ENCODE results near the gene SYT9.

SYT9 gene

GRCh38 chr11:7473717-7474116 is 222.0 kb downstream of the SYT9 start:
- H3K27ac ChIP-seq (ENCODE audit: low read length): no peak overlapping the region
- TF ChIP-seq EZH2phosphoT487 (IDR thresholded peaks at IDR 0.05; ENCODE audit: low read depth): no peak
- no peak for TF ChIP-seq CTCF (IDR thresholded peaks at IDR 0.05; ENCODE audit: low read depth, low read length)
- no peaks in the 10 kb centered on the region for H3K79me2 ChIP-seq (ENCODE audit: low read length)
- 0 out of 2 replicates have a peak overlapping the region, but pooled peaks have one; percentile 39 for H2AFZ ChIP-seq (ENCODE audit: low read depth, low read length)
- H3K27me3 ChIP-seq (ENCODE audit: low read depth, low read length): no peaks in the 10 kb centered on the region; the same call in 1 of the 2 replicates
- H3K4me1 ChIP-seq (ENCODE audit: low read length): peaks cover 8% of the 10 kb centered on the region
- H3K9ac ChIP-seq (ENCODE audit: low read length): no peak overlapping the region
- H3K9me3 ChIP-seq (ENCODE audit: insufficient read depth, low read length): no peaks in the 10 kb centered on the region
- H3K4me2 ChIP-seq (ENCODE audit: low read length): 0 out of 2 replicates have a peak overlapping the region, but pooled peaks have one; percentile 10
- H4K20me1 ChIP-seq (ENCODE audit: insufficient read depth, low read length): no peaks in the 10 kb centered on the region
- no peaks in the 10 kb centered on the region for H3K36me3 ChIP-seq (replicated peaks; ENCODE audit: low read depth, low read length)
- H3K4me3 ChIP-seq (ENCODE audit: low read length): no peak overlapping the region

GRCh38 chr11:7480113-7480512 is 228.4 kb downstream of the SYT9 start:
- Histone ChIP-seq H3K9me3 (ENCODE audit: insufficient read depth, low read length) (no peaks in the 10 kb centered on the region), H3K4me1 (ENCODE audit: low read length) (no peaks in the 10 kb centered on the region), H3K36me3 (replicated peaks; ENCODE audit: low read depth, low read length) (no peaks in the 10 kb centered on the region), H3K9ac (ENCODE audit: low read length) (no peak overlapping the region), H3K79me2 (ENCODE audit: low read length) (no peaks in the 10 kb centered on the region), H3K4me3 (ENCODE audit: low read length) (no peak overlapping the region), H3K27ac (ENCODE audit: low read length) (no peak overlapping the region), H2AFZ (ENCODE audit: low read depth, low read length) (no peak overlapping the region), H4K20me1 (ENCODE audit: insufficient read depth, low read length) (no peaks in the 10 kb centered on the region), H3K4me2 (ENCODE audit: low read length) (no peak overlapping the region), H3K27me3 (ENCODE audit: low read depth, low read length) (no peaks in the 10 kb centered on the region; the same call in 1 of the 2 replicates)
- no peak for TF ChIP-seq EZH2phosphoT487 (IDR thresholded peaks at IDR 0.05; ENCODE audit: low read depth)
- TF ChIP-seq CTCF (IDR thresholded peaks at IDR 0.05; ENCODE audit: low read depth, low read length): no peak

GRCh38 chr11:7484131-7484530 is 232.4 kb downstream of the SYT9 start:
- Histone ChIP-seq H3K79me2 (ENCODE audit: low read length) (no peaks in the 10 kb centered on the region), H3K27me3 (ENCODE audit: low read depth, low read length) (no peaks in the 10 kb centered on the region; the same call in 1 of the 2 replicates), H3K4me3 (ENCODE audit: low read length) (no peak overlapping the region), H3K27ac (ENCODE audit: low read length) (no peak overlapping the region), H3K9me3 (ENCODE audit: insufficient read depth, low read length) (no peaks in the 10 kb centered on the region), H3K4me2 (ENCODE audit: low read length) (no peak overlapping the region), H4K20me1 (ENCODE audit: insufficient read depth, low read length) (no peaks in the 10 kb centered on the region), H3K36me3 (replicated peaks; ENCODE audit: low read depth, low read length) (no peaks in the 10 kb centered on the region), H2AFZ (ENCODE audit: low read depth, low read length) (no peak overlapping the region), H3K9ac (ENCODE audit: low read length) (no peak overlapping the region), H3K4me1 (ENCODE audit: low read length) (no peaks in the 10 kb centered on the region)
- TF ChIP-seq EZH2phosphoT487 (IDR thresholded peaks at IDR 0.05; ENCODE audit: low read depth) (no peak), CTCF (IDR thresholded peaks at IDR 0.05; ENCODE audit: low read depth, low read length) (no peak)

- H3K9ac ChIP-seq (ENCODE audit: low read length): no peak overlapping the region
- no peaks in the 10 kb centered on the region for H3K9me3 ChIP-seq (ENCODE audit: insufficient read depth, low read length)
- no peak overlapping the region for H3K27ac ChIP-seq (ENCODE audit: low read length)
- no peaks in the 10 kb centered on the region for H3K36me3 ChIP-seq (replicated peaks; ENCODE audit: low read depth, low read length)
- TF ChIP-seq EZH2phosphoT487 (IDR thresholded peaks at IDR 0.05; ENCODE audit: low read depth): no peak
- no peaks in the 10 kb centered on the region for H3K79me2 ChIP-seq (ENCODE audit: low read length)
- no peaks in the 10 kb centered on the region for H3K4me1 ChIP-seq (ENCODE audit: low read length)
- H3K4me2 ChIP-seq (ENCODE audit: low read length): no peak overlapping the region
- no peaks in the 10 kb centered on the region for H4K20me1 ChIP-seq (ENCODE audit: insufficient read depth, low read length)
- no peaks in the 10 kb centered on the region; the same call in 1 of the 2 replicates for H3K27me3 ChIP-seq (ENCODE audit: low read depth, low read length)
- no peak overlapping the region for H2AFZ ChIP-seq (ENCODE audit: low read depth, low read length)
- no peak overlapping the region for H3K4me3 ChIP-seq (ENCODE audit: low read length)
Measured at GRCh38 chr11:7484645-7485044, 232.9 kb downstream of the SYT9 start.
